HEK293 (cell line): ENCODE measurements around the gene HCFC1.
A peak's percentile ranks its signal among the peaks of the same experiment; 100 is the strongest.

Experiments
- CTCF ChIA-PET: fragments of 350-600 bp; formaldehyde crosslinking; extraction: SDS; loops from one replicate; lab custom pipeline; 2021; ENCODE audit warnings: antibody characterized with exemption; lab: Yijun Ruan, JAX
- POLR2A ChIA-PET: fragments of 300-600 bp; formaldehyde crosslinking; extraction: SDS; loops from one replicate; lab custom pipeline; 2020; ENCODE audit warnings: antibody characterized with exemption, inconsistent platforms; lab: Yijun Ruan, JAX
- H3K27ac ChIP-seq: fragments of 200-500 bp; sonication (Bioruptor generic); 2 replicates; pipeline ENCODE4 v1.5.1; 2014; ENCODE audit warnings: low read depth, low read length, control low read depth, inconsistent platforms; ENCODE audit errors: extremely low read depth
- H3K36me3 ChIP-seq, 2 experiments: fragments of 200-500 bp in 1 of 2; sonication (Bioruptor generic) in 1 of 2; 1 replicate in 1 of 2; 2 replicates in 1 of 2; pipeline ENCODE4 v1.5.1; 2014 to 2017; ENCODE audit warnings: inconsistent platforms in 2 of 2, low read length in 2 of 2; ENCODE audit not compliant: control insufficient read depth in 2 of 2, insufficient read depth in 1 of 2
- H3K4me1 ChIP-seq: fragments of 200-500 bp; sonication (Bioruptor generic); 2 replicates; pipeline ENCODE4 v1.5.1; 2014; ENCODE audit warnings: mild to moderate bottlenecking, low read length, inconsistent platforms; ENCODE audit not compliant: control insufficient read depth, insufficient read depth
- H3K4me3 ChIP-seq: 2 replicates; pipeline ENCODE4 v1.5.1; 2011; ENCODE audit warnings: low read depth, mild to moderate bottlenecking, control low read depth, low read length, moderate library complexity
- H3K9me3 ChIP-seq: fragments of 200-500 bp; sonication (Bioruptor generic); 2 replicates; pipeline ENCODE4 v1.5.1; 2014; ENCODE audit warnings: low read depth, low read length, inconsistent platforms; ENCODE audit not compliant: control insufficient read depth, insufficient read depth
- GLIS1 ChIP-seq: fragments of 450-650 bp; formaldehyde crosslinking; IDR thresholded peaks from 2 replicates; pipeline ENCODE4 v1.5.1; 2016; ENCODE audit warnings: missing biosample characterization, missing genetic modification characterization
- KLF1 ChIP-seq: fragments of 450-650 bp; formaldehyde crosslinking; IDR thresholded peaks from 2 replicates; pipeline ENCODE4 v1.5.1; 2016; ENCODE audit warnings: missing biosample characterization, missing genetic modification characterization
- KLF17 ChIP-seq: fragments of 450-650 bp; formaldehyde crosslinking; IDR thresholded peaks from 2 replicates; pipeline ENCODE4 v1.5.1; 2016; ENCODE audit warnings: missing biosample characterization, missing genetic modification characterization
- REPIN1 ChIP-seq: fragments of 450-650 bp; formaldehyde crosslinking; IDR thresholded peaks from 2 replicates; pipeline ENCODE4 v1.5.1; 2017; ENCODE audit warnings: missing biosample characterization, missing genetic modification characterization, low read depth
- SCRT1 ChIP-seq: fragments of 450-650 bp; formaldehyde crosslinking; IDR thresholded peaks from 2 replicates; pipeline ENCODE4 v1.5.1; 2016; ENCODE audit warnings: missing biosample characterization, missing genetic modification characterization, borderline replicate concordance
- SCRT2 ChIP-seq: fragments of 450-650 bp; formaldehyde crosslinking; IDR thresholded peaks from 2 replicates; pipeline ENCODE4 v1.5.1; 2016; ENCODE audit warnings: missing biosample characterization, missing genetic modification characterization
- ZBTB48 ChIP-seq: fragments of 450-650 bp; formaldehyde crosslinking; IDR thresholded peaks from 2 replicates; pipeline ENCODE4 v1.5.1; 2016; ENCODE audit warnings: missing biosample characterization, missing genetic modification characterization
- ZBTB49 ChIP-seq: fragments of 450-650 bp; formaldehyde crosslinking; IDR thresholded peaks from 2 replicates; pipeline ENCODE4 v1.5.1; 2016; ENCODE audit warnings: missing biosample characterization, missing genetic modification characterization, low read depth
- ZFHX2 ChIP-seq: fragments of 450-650 bp; formaldehyde crosslinking; conservative IDR thresholded peaks from 2 replicates; pipeline ENCODE4 v1.5.1; 2016; ENCODE audit warnings: missing biosample characterization, missing genetic modification characterization
- ZNF10 ChIP-seq: fragments of 450-650 bp; formaldehyde crosslinking; IDR thresholded peaks from 2 replicates; pipeline ENCODE4 v1.5.1; 2017; ENCODE audit warnings: missing biosample characterization, missing genetic modification characterization
- ZNF184 ChIP-seq: fragments of 450-650 bp; IDR thresholded peaks from 2 replicates; pipeline ENCODE4 v1.5.1; 2018; ENCODE audit warnings: missing biosample characterization, mild to moderate bottlenecking, missing genetic modification characterization
- ZNF221 ChIP-seq: fragments of 450-650 bp; formaldehyde crosslinking; IDR thresholded peaks from 2 replicates; pipeline ENCODE4 v1.5.1; 2017; ENCODE audit warnings: missing biosample characterization, missing genetic modification characterization, borderline replicate concordance
- ZNF341 ChIP-seq: fragments of 450-650 bp; formaldehyde crosslinking; IDR thresholded peaks from 2 replicates; pipeline ENCODE4; 2016; ENCODE audit warnings: low read depth, missing biosample characterization, missing genetic modification characterization
- ZNF366 ChIP-seq: fragments of 450-650 bp; formaldehyde crosslinking; conservative IDR thresholded peaks from 2 replicates; pipeline ENCODE4 v1.5.1; 2016; ENCODE audit warnings: missing biosample characterization, missing genetic modification characterization
- ZNF423 ChIP-seq: fragments of 450-650 bp; formaldehyde crosslinking; IDR thresholded peaks from 2 replicates; pipeline ENCODE4 v1.5.1; 2016; ENCODE audit warnings: missing biosample characterization, missing genetic modification characterization
- ZNF473 ChIP-seq: fragments of 450-650 bp; formaldehyde crosslinking; IDR thresholded peaks from 2 replicates; pipeline ENCODE4 v1.5.1; 2017; ENCODE audit warnings: missing biosample characterization, missing genetic modification characterization
- ZNF501 ChIP-seq: fragments of 450-650 bp; formaldehyde crosslinking; IDR thresholded peaks from 2 replicates; pipeline ENCODE4 v1.5.1; 2016; ENCODE audit warnings: missing biosample characterization, missing genetic modification characterization
- ZNF560 ChIP-seq: fragments of 450-650 bp; formaldehyde crosslinking; IDR thresholded peaks from 2 replicates; pipeline ENCODE4 v1.5.1; 2017; ENCODE audit warnings: missing biosample characterization, missing genetic modification characterization, borderline replicate concordance
- ZNF580 ChIP-seq: fragments of 450-650 bp; formaldehyde crosslinking; IDR thresholded peaks from 2 replicates; pipeline ENCODE4 v1.5.1; 2016; ENCODE audit warnings: missing biosample characterization, missing genetic modification characterization
- ZNF585B ChIP-seq: fragments of 450-650 bp; formaldehyde crosslinking; IDR thresholded peaks from 2 replicates; pipeline ENCODE4 v1.5.1; 2016; ENCODE audit warnings: missing biosample characterization, missing genetic modification characterization
- ZNF596 ChIP-seq: fragments of 450-650 bp; IDR thresholded peaks from 2 replicates; pipeline ENCODE4 v1.5.0; 2018; ENCODE audit warnings: missing biosample characterization, mild to moderate bottlenecking, missing genetic modification characterization, moderate library complexity
- ZNF623 ChIP-seq: fragments of 450-650 bp; formaldehyde crosslinking; IDR thresholded peaks from 2 replicates; pipeline ENCODE4 v1.5.1; 2016; ENCODE audit warnings: missing biosample characterization, missing genetic modification characterization
- ZNF660 ChIP-seq: fragments of 450-650 bp; IDR thresholded peaks from 2 replicates; pipeline ENCODE4 v1.5.1; 2018; ENCODE audit warnings: missing biosample characterization, mild to moderate bottlenecking, missing genetic modification characterization
- ZSCAN23 ChIP-seq: fragments of 450-650 bp; formaldehyde crosslinking; IDR thresholded peaks from 2 replicates; pipeline ENCODE4 v1.5.1; 2016; ENCODE audit warnings: missing biosample characterization, missing genetic modification characterization
- ZSCAN5A ChIP-seq: fragments of 450-650 bp; formaldehyde crosslinking; IDR thresholded peaks from 2 replicates; pipeline ENCODE4 v1.5.1; 2016; ENCODE audit warnings: missing biosample characterization, missing genetic modification characterization

HCFC1 gene

GRCh38 chrX:153947009-153947769, 24.4 kb downstream of the HCFC1 start (continued):
- no peak for TF ChIP-seq REPIN1
- no peak for TF ChIP-seq ZBTB48 (tag by site-specific recombination)

GRCh38 chrX:153945956-153946943, 25.4 kb downstream of the HCFC1 start:
- TF ChIP-seq ZNF560 (tag by site-specific recombination) (no peak), ZBTB49 (tag by site-specific recombination) (no peak), SCRT1 (peak; percentile 79; the same call in 1 of the 2 replicates), SCRT2 (tag by site-specific recombination) (peak; percentile 69), ZNF10 (peak; percentile 64; the same call in 1 of the 2 replicates), ZSCAN23 (tag by site-specific recombination) (no peak), ZNF580 (no peak)
- TF ChIP-seq, all 188 proteins: peak for 3
- POLR2A ChIA-PET: interaction anchor here (0.9 to 3.0 kb wide), 8 partner anchors 9 to 25 kb away, joined by 3 to 38 read pairs (median 7); partner anchors contain the start of genes HCFC1 and NAA10
- Histone ChIP-seq H3K4me1 (no peaks in the 10 kb centered on the region; the same call in 1 of the 2 replicates), H3K36me3 (peaks cover 23 to 36% of the 10 kb centered on the region in 2 experiments; a peak in 2 of 3 replicates), H3K4me3 (no peak overlapping the region), H3K9me3 (no peaks in the 10 kb centered on the region), H3K27ac (no peak overlapping the region)
- CTCF ChIA-PET: interaction anchor here (0.6 to 10.9 kb wide), 29 partner anchors 10 to 994 kb away, joined by 3 to 267 read pairs (median 4); partner anchors contain the start of genes ARHGAP4, HCFC1, NAA10 and PLXNB3

GRCh38 chrX:153944800-153945150, 26.8 kb downstream of the HCFC1 start:
- CTCF ChIA-PET: interaction anchor here (0.6 to 10.9 kb wide), 10 partner anchors 8 to 589 kb away, joined by 3 to 267 read pairs (median 5); partner anchors contain the start of genes ARHGAP4, DNASE1L1, HCFC1 and NAA10
- TF ChIP-seq KLF1 (tag by site-specific recombination) (peak; percentile 21; the same call in 1 of the 2 replicates), ZNF473 (tag by site-specific recombination) (no peak), ZNF366 (tag by site-specific recombination) (no peak), ZNF341 (peak; percentile 41; the same call in 1 of the 2 replicates), ZNF184 (tag by site-specific recombination) (no peak), ZFHX2 (tag by site-specific recombination) (peak; percentile 23; the same call in 1 of the 2 replicates), ZNF221 (tag by site-specific recombination) (no peak), ZNF423 (tag by site-specific recombination) (no peak), GLIS1 (tag by site-specific recombination) (no peak), ZNF660 (tag by site-specific recombination) (no peak), KLF17 (tag by site-specific recombination) (no peak; the same call in 1 of the 2 replicates), ZSCAN5A (tag by site-specific recombination) (no peak), ZNF501 (tag by site-specific recombination) (no peak), ZNF585B (tag by site-specific recombination) (no peak), ZNF596 (no peak), ZNF623 (no peak)

More at GRCh38 chrX:153944800-153945150, 26.8 kb downstream of the HCFC1 start:
- Histone ChIP-seq H3K27ac (no peak overlapping the region), H3K4me1 (no peaks in the 10 kb centered on the region; the same call in 1 of the 2 replicates), H3K4me3 (no peak overlapping the region), H3K36me3 (peaks cover 10 to 24% of the 10 kb centered on the region in 2 experiments; a peak in 1 of 3 replicates), H3K9me3 (no peaks in the 10 kb centered on the region)
- POLR2A ChIA-PET: interaction anchor here (1.2 to 3.0 kb wide), 6 partner anchors 7 to 181 kb away, joined by 3 to 21 read pairs (median 5); partner anchors contain the start of genes HCFC1, NAA10 and PLXNB3
